HL-60/S4 treated with retinoic acid at 250 ng/mL for 4 days and 3 days (cell line): ENCODE measurements around the gene S100A1.

Source experiments
- in situ Hi-C: fragments of 300-500 bp; cut with MboI; formaldehyde crosslinking; loops from 2 replicates; pipeline ENCODE4 v1.7.0; 2022; ENCODE audit warnings: low sequenced_read_pairs

Gene S100A1

DNA sequence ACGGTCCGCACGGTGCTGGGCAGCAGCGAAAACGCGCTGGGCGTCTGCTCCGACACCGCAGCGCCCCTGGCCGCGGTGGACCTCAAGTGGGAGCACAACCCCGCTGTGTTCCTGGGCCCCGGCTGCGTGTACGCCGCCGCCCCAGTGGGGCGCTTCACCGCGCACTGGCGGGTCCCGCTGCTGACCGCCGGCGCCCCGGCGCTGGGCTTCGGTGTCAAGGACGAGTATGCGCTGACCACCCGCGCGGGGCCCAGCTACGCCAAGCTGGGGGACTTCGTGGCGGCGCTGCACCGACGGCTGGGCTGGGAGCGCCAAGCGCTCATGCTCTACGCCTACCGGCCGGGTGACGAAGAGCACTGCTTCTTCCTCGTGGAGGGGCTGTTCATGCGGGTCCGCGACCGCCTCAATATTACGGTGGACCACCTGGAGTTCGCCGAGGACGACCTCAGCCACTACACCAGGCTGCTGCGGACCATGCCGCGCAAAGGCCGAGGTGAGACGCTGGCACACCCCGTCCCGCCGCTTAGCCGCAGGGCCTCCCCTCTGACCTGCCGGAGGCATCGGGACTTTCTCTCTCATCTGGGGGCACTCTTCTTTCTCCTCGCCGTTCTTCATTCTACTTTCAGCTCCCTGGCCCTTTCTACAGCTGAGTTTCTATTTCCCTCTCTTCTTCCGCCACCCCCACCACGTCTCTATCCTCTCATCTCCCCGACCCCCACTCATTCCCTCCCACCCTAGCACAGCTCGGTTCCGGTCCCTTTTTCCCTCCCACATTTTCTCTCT is 51.3 kb downstream of the S100A1 start:
- in situ Hi-C loops: loop anchor here (10.0 kb wide), 1 partner anchor 285 kb away; the partner anchor contains the start of genes CREB3L4 and SLC39A1

DNA sequence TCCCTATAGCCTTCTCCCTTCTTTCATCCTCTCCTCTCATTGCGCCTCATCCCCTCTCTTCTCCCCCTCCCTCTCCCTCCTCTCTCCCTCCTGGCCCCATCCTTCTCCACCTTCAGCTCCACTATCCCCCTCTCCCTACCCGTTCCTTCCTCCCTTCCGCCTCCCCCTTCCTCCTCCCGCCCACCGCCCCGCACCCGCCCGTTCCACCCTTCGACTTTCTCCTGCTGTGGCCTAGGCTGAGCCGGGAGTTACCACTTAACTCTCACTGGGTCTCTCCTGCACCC is 51.8 kb downstream of the S100A1 start:
- in situ Hi-C loops: no loop called here
